Neural progenitor cell (in vitro differentiated cells): Measurements from ENCODE around the gene NLRP11.

ENCODE experiments used
- CTCF ChIP-seq: fragments of 200-600 bp; sonication (generic); IDR thresholded peaks from 2 replicates; pipeline ENCODE4 v1.5.1; 2017; ENCODE audit warnings: antibody characterized with exemption, mild to moderate bottlenecking
- EZH2 ChIP-seq: fragments of 200-600 bp; sonication (generic); IDR thresholded peaks from 2 replicates; pipeline ENCODE4 v1.6.1; 2017; ENCODE audit warnings: antibody characterized with exemption, mild to moderate bottlenecking, moderate library complexity
- EZH2phosphoT487 ChIP-seq: fragments of 200-600 bp; sonication (generic); IDR thresholded peaks from 2 replicates; pipeline ENCODE4 v1.6.1; 2017; ENCODE audit warnings: antibody characterized with exemption

- TF ChIP-seq CTCF (no peak), EZH2 (no peak), EZH2phosphoT487 (no peak)
These were observed 93.5 kb downstream of the NLRP11 start, which contains the start of gene NLRP9 for GRCh38 chr19:55738302-55738701.
